OCI-LY1 (cell line): ENCODE data around the gene SERTAD2.

Experiments
- CTCF ChIP-seq: fragments of 200-600 bp; sonication (generic), shearing (Covaris generic); IDR thresholded peaks from 2 replicates; pipeline ENCODE4 v1.5.1; 2017; ENCODE audit warnings: mild to moderate bottlenecking, antibody characterized with exemption, low read length, moderate library complexity, mixed read lengths
- EZH2 ChIP-seq: fragments of 200-600 bp; sonication (generic), shearing (Covaris generic); IDR thresholded peaks from 2 replicates; pipeline ENCODE4 v1.8.0; 2017; ENCODE audit warnings: borderline replicate concordance, mixed run types, mild to moderate bottlenecking, antibody characterized with exemption, low read length, moderate library complexity, mixed read lengths

GRCh38 chr2:64652231-64653108 is 1.2 kb downstream of the SERTAD2 start:
- TF ChIP-seq CTCF, result no peak
- TF ChIP-seq EZH2, result no peak
